Caco-2 (cell line): ENCODE data around the gene ADAMTS15. TPM values are rescaled to one million over a fixed set of nuclear protein-coding genes. Genes with fewer than 3 reads are reported as not detected.

Source experiments
- BruUV-seq: library from RNA; stranded (reverse); fragments of 400-500 nt; replicated peaks from 2 replicates; lab custom pipeline; 2021; lab: Mats Ljungman, UMichigan
- CTCF ChIA-PET: fragments of 300-600 bp; sonication (Branson Sonifier 250); formaldehyde crosslinking; loops from one replicate; lab custom pipeline; 2022; ENCODE audit warnings: antibody characterized with exemption; lab: Charles Lee
- POLR2A ChIA-PET: fragments of 300-600 bp; sonication (Branson Sonifier 250); formaldehyde crosslinking; loops from one replicate; lab custom pipeline; 2022; ENCODE audit warnings: antibody characterized with exemption; lab: Charles Lee
- DNase-seq, 2 experiments: peaks; one replicate each; pipeline versions ENCODE4 v3.0.0 to v3.0.0-alpha.2; 2020 to 2022
- H3K27me3 ChIP-seq: replicated peaks from 2 replicates; pipeline ENCODE4 v1.6.0; 2011; ENCODE audit warnings: low read length; ENCODE audit not compliant: control insufficient read depth, insufficient read depth
- H3K36me3 ChIP-seq: 2 replicates; pipeline ENCODE4 v1.5.1; 2011; ENCODE audit warnings: low read length; ENCODE audit not compliant: control insufficient read depth, insufficient read depth
- H3K4me1 ChIP-seq: fragments of 250-450 bp; sonication (Bioruptor Pico); 2 replicates; pipeline ENCODE4 v1.5.1; 2020; ENCODE audit warnings: mild to moderate bottlenecking
- H3K4me3 ChIP-seq: 2 replicates; pipeline ENCODE4 v1.5.1; 2011; ENCODE audit warnings: low read depth, mild to moderate bottlenecking, control low read depth, low read length
- H3K9me3 ChIP-seq: fragments of 250-450 bp; sonication (Bioruptor Pico); 2 replicates; pipeline ENCODE4 v1.5.1; 2020; ENCODE audit warnings: mild to moderate bottlenecking, moderate library complexity
- H3K27ac Mint-ChIP-seq: one replicate; pipeline ENCODE4 v1.8.0; 2022; ENCODE audit warnings: mixed read lengths; ENCODE audit not compliant: unreplicated experiment
- H3K27me3 Mint-ChIP-seq: one replicate; pipeline ENCODE4 v1.8.0; 2022; ENCODE audit warnings: mixed read lengths; ENCODE audit not compliant: insufficient read depth, unreplicated experiment
- H3K36me3 Mint-ChIP-seq: one replicate; pipeline ENCODE4 v1.8.0; 2022; ENCODE audit warnings: mild to moderate bottlenecking, mixed read lengths; ENCODE audit not compliant: insufficient read depth, unreplicated experiment
- H3K4me1 Mint-ChIP-seq: one replicate; pipeline ENCODE4 v1.8.0; 2022; ENCODE audit warnings: low read depth, mixed read lengths; ENCODE audit not compliant: unreplicated experiment
- H3K4me3 Mint-ChIP-seq: one replicate; pipeline ENCODE4 v1.8.0; 2022; ENCODE audit warnings: mild to moderate bottlenecking, moderate library complexity, mixed read lengths; ENCODE audit not compliant: unreplicated experiment
- H3K9me3 Mint-ChIP-seq: one replicate; pipeline ENCODE4 v1.8.0; 2022; ENCODE audit warnings: mixed read lengths; ENCODE audit not compliant: unreplicated experiment
- intact Hi-C: fragments of 100-400 bp; cut with micrococcal nuclease; formaldehyde crosslinking; loops from one replicate; pipeline ENCODE4 v1.10.0; 2022; ENCODE audit not compliant: unreplicated experiment
- total RNA-seq: library from RNA; stranded (reverse); gene quantifications from 2 replicates; pipeline ENCODE4 v1.2.3, GENCODE V29; 2022
- TF ChIP-seq, protein P1 (sequence below), 2 experiments: fragments of 200-600 bp in 1 of 2; IDR thresholded peaks; 1 replicate in 1 of 2; 2 replicates in 1 of 2; pipeline versions ENCODE4 v1.5.1 to v1.8.0; 2011 to 2022; ENCODE audit warnings: antibody characterized with exemption in 1 of 2, control low read depth in 1 of 2, inconsistent platforms in 1 of 2, low read depth in 1 of 2, low read length in 1 of 2, mild to moderate bottlenecking in 1 of 2, moderate library complexity in 1 of 2; ENCODE audit not compliant: insufficient read depth in 1 of 2, severe bottlenecking in 1 of 2, unreplicated experiment in 1 of 2

The ADAMTS15 gene
- total RNA-seq, 1 experiment from 2014 or later: 0.20 TPM

DNA sequence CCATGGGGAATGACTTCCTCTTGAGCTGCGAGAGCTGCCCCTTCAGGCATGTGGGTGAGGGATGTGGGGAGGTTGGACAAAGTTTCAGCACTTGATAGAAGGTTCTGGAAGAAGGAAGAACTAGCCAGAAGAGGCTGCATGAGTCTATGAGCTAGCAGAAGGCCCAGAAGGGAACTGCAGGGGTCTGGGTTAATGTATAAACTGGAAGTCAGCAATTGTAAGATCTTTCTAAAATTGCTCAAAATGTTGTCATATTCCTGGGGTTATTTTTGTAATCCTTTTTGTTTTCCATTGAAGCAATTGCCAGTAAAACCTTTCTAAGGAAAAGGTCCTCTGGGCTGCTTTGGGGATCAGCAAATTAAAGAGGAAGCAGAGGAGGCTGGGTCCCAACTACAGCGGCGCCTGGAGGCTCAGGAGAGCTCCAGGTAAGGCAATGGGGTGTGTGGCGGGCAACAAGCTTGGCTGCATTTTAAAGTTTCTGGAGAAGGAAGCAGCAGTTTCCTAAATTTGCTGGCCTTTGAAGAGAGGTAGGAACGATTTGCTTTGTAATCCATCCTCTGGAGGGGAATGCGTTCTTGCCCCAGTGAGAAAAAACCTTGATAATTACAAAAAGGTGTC lies 29.2 kb downstream of the ADAMTS15 start:
- Histone ChIP-seq H3K36me3 (no peaks in the 10 kb centered on the region), H3K9me3 (no peaks in the 10 kb centered on the region), H3K4me3 (no peak overlapping the region), H3K4me1 (peaks cover 8% of the 10 kb centered on the region; the same call in 1 of the 2 replicates), H3K27me3 (no peaks in the 10 kb centered on the region; the same call in 1 of the 2 replicates)
- Mint-ChIP-seq H3K27ac (no peak overlapping the region), H3K27me3 (no peaks in the 10 kb centered on the region), H3K36me3 (no peaks in the 10 kb centered on the region), H3K9me3 (no peaks in the 10 kb centered on the region), H3K4me1 (no peaks in the 10 kb centered on the region), H3K4me3 (no peak overlapping the region)
- no TSS peak for BruUV-seq
- intact Hi-C loops: no loop called here
- CTCF ChIA-PET: no interaction called here
- POLR2A ChIA-PET: no interaction called here
- TF ChIP-seq, protein P1, sequence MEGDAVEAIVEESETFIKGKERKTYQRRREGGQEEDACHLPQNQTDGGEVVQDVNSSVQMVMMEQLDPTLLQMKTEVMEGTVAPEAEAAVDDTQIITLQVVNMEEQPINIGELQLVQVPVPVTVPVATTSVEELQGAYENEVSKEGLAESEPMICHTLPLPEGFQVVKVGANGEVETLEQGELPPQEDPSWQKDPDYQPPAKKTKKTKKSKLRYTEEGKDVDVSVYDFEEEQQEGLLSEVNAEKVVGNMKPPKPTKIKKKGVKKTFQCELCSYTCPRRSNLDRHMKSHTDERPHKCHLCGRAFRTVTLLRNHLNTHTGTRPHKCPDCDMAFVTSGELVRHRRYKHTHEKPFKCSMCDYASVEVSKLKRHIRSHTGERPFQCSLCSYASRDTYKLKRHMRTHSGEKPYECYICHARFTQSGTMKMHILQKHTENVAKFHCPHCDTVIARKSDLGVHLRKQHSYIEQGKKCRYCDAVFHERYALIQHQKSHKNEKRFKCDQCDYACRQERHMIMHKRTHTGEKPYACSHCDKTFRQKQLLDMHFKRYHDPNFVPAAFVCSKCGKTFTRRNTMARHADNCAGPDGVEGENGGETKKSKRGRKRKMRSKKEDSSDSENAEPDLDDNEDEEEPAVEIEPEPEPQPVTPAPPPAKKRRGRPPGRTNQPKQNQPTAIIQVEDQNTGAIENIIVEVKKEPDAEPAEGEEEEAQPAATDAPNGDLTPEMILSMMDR (IDR thresholded peaks at IDR 0.05; ENCODE audit: insufficient read depth in 1 of 2, low read depth in 1 of 2, low read length in 1 of 2, severe bottlenecking in 1 of 2, unreplicated experiment in 1 of 2): no peak
- DNase-seq: peak in 1 of 2 experiments; percentile 29

DNA sequence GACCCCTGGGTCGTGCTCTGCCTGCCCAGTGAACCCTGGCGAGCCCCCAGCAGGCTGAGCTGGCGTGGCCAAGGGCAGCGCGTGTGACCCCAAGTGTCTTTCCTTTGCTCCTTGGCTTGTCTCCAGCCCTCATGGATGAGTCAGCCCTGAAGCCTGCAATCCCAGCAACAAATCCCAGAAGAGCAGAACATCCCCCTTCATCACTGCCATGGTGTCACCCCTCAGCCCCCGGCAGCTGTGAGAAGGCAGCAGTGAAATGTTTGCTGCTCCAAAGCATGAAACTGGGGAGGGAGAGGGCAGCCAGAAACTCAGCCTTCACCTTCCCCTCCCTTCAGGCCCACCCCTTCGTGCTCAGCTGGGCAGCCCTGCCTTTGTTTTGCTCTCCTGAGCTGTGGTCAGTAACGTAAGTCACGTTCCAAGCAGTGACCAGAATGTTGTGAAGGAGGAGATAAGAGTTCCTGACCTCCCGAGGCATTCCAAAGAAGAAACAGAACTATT lies 29.8 kb downstream of the ADAMTS15 start:
- Mint-ChIP-seq H3K36me3 (no peaks in the 10 kb centered on the region), H3K27ac (no peak overlapping the region), H3K4me3 (no peak overlapping the region), H3K9me3 (no peaks in the 10 kb centered on the region), H3K27me3 (peaks cover 2% of the 10 kb centered on the region), H3K4me1 (no peaks in the 10 kb centered on the region)
- intact Hi-C loops: no loop called here
- DNase-seq: peak in 1 of 2 experiments; percentile 26
- no peak overlapping the region for H3K4me3 ChIP-seq
- peaks cover 8% of the 10 kb centered on the region; the same call in 1 of the 2 replicates for H3K4me1 ChIP-seq
- POLR2A ChIA-PET: no interaction called here
- no peaks in the 10 kb centered on the region for H3K9me3 ChIP-seq
- H3K27me3 ChIP-seq: no peaks in the 10 kb centered on the region; the same call in 1 of the 2 replicates
- BruUV-seq: no TSS peak
- no peaks in the 10 kb centered on the region for H3K36me3 ChIP-seq
- CTCF ChIA-PET: no interaction called here
- TF ChIP-seq, protein P1 (IDR thresholded peaks at IDR 0.05; ENCODE audit: insufficient read depth in 1 of 2, low read depth in 1 of 2, low read length in 1 of 2, severe bottlenecking in 1 of 2, unreplicated experiment in 1 of 2): no peak

DNA sequence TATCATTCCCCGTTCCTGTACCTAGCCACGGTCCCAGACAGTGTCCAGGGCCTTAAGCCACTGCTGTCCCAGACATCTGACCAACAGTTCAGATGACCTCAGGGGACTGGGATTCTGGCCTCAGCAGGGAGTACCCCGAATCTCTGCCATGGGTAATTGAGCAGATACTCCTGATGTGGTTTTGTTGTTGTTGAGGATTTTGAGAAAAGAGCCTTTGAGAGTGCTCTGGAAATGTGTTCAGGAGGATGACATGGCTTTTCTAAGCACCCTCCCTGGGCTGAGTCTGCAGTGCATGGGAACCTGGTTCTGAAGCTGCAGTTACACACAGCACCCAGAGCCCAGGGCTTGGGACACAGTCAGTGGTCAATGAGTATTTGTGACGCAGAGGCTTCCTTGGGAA lies 30.4 kb downstream of the ADAMTS15 start:
- peaks cover 8% of the 10 kb centered on the region; the same call in 1 of the 2 replicates for H3K4me1 ChIP-seq
- POLR2A ChIA-PET: no interaction called here
- peak in 1 of 2 experiments; percentile 7 for DNase-seq
- H3K27me3 ChIP-seq: no peaks in the 10 kb centered on the region; the same call in 1 of the 2 replicates
- intact Hi-C loops: no loop called here
- H3K9me3 ChIP-seq: no peaks in the 10 kb centered on the region
- CTCF ChIA-PET: no interaction called here
- H3K4me3 Mint-ChIP-seq: no peak overlapping the region
- H3K4me1 Mint-ChIP-seq: no peaks in the 10 kb centered on the region
- H3K36me3 ChIP-seq: no peaks in the 10 kb centered on the region
- H3K27ac Mint-ChIP-seq: no peak overlapping the region
- no peaks in the 10 kb centered on the region for H3K36me3 Mint-ChIP-seq
- H3K27me3 Mint-ChIP-seq: peaks cover 3% of the 10 kb centered on the region
- H3K9me3 Mint-ChIP-seq: peaks cover 4% of the 10 kb centered on the region
- TF ChIP-seq, protein P1 (IDR thresholded peaks at IDR 0.05; ENCODE audit: insufficient read depth in 1 of 2, low read depth in 1 of 2, low read length in 1 of 2, severe bottlenecking in 1 of 2, unreplicated experiment in 1 of 2): no peak
- no TSS peak for BruUV-seq
- H3K4me3 ChIP-seq: no peak overlapping the region
